Cardiac muscle cell (in vitro differentiated cells and primary cell): ENCODE data around the gene SOWAHC. TPM values are rescaled to one million over a fixed set of nuclear protein-coding genes. Genes with fewer than 3 reads are reported as not detected.

Source experiments
- DNase-seq, 2 donors: peaks; one replicate each; pipeline versions ENCODE4 v3.0.0 to v3.0.0-alpha.2; 2010 to 2017; ENCODE audit warnings: low read depth in 1 of 2, low spot score in 1 of 2
- H3K27ac ChIP-seq: fragments of 200-600 bp; sonication (generic); 2 replicates; pipeline ENCODE4 v1.5.1; 2016
- H3K27me3 ChIP-seq: fragments of 200-600 bp; sonication (generic); 2 replicates; pipeline ENCODE4 v1.6.0; 2016; ENCODE audit warnings: control low read depth
- H3K36me3 ChIP-seq: fragments of 200-600 bp; sonication (generic); 2 replicates; pipeline ENCODE4 v1.5.1; 2016; ENCODE audit warnings: control low read depth
- H3K4me1 ChIP-seq: fragments of 200-600 bp; sonication (generic); 2 replicates; pipeline ENCODE4 v1.8.1; 2017; ENCODE audit warnings: low read depth, mild to moderate bottlenecking, mixed run types
- H3K4me3 ChIP-seq: fragments of 200-600 bp; sonication (generic); 2 replicates; pipeline ENCODE4 v1.5.1; 2016; ENCODE audit warnings: mild to moderate bottlenecking
- H3K9me3 ChIP-seq: fragments of 200-600 bp; sonication (generic); 2 replicates; pipeline ENCODE4 v1.5.1; 2017; ENCODE audit warnings: low read depth, mild to moderate bottlenecking, control low read depth
- CTCF ChIP-seq: IDR thresholded peaks from 2 replicates; pipeline ENCODE4 v1.5.1; 2012; ENCODE audit warnings: low read depth, mild to moderate bottlenecking, low read length
- polyA plus RNA-seq: library from polyadenylated mRNA; unstranded; fragments of >200 nt; fragmentation: Nextera tagmentation; extraction: Ambion mirVana; gene quantifications from 2 replicates; pipeline ENCODE4 v1.2.1, GENCODE V29; 2016
- total RNA-seq: library from RNA; depleted of rRNA; stranded (reverse); fragments of >200 nt; gene quantifications from 2 replicates; pipeline ENCODE4 v1.2.3, GENCODE V29; 2016

Gene SOWAHC
- total and polyA plus RNA-seq, 2 experiments from 2014 or later: 8.5 to 11.7 TPM

DNA sequence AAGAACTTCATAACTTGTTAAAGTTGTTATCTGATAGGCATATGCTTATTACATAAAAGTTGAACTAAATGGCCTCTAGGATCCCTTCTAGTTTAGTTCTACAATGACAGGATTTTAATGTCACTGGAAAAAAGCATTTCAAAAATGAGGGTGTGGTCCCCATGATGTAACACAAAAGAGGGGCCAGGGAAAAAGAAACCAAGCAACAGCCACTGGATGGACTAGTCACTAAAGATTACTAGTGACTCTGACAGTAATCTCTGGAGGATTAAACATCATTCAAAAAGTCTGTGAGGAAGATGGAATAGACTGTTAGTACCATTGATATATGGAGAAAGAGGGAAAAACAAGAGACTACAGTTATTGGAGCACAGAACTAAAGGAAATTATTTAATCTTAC lies 23.0 kb upstream of the SOWAHC start:
- no peak overlapping the region for H3K4me3 ChIP-seq
- DNase-seq: no peak
- no peaks in the 10 kb centered on the region for H3K27me3 ChIP-seq
- H3K27ac ChIP-seq: peak overlapping the region; percentile 39
- H3K9me3 ChIP-seq: no peaks in the 10 kb centered on the region
- no peak for TF ChIP-seq CTCF
- H3K4me1 ChIP-seq: peaks cover 6% of the 10 kb centered on the region
- peaks cover 4% of the 10 kb centered on the region for H3K36me3 ChIP-seq

GRCh38 chr2:109592905-109593304 lies 21.3 kb upstream of the SOWAHC start:
- H3K36me3 ChIP-seq: peaks cover 4% of the 10 kb centered on the region
- peaks cover 6% of the 10 kb centered on the region for H3K4me1 ChIP-seq
- DNase-seq: no peak
- no peaks in the 10 kb centered on the region for H3K9me3 ChIP-seq
- no peak overlapping the region for H3K27ac ChIP-seq
- TF ChIP-seq CTCF: no peak
- H3K4me3 ChIP-seq: no peak overlapping the region
- H3K27me3 ChIP-seq: no peaks in the 10 kb centered on the region

- no peaks in the 10 kb centered on the region for H3K9me3 ChIP-seq
- H3K27me3 ChIP-seq: no peaks in the 10 kb centered on the region
- no peak overlapping the region for H3K4me3 ChIP-seq
- TF ChIP-seq CTCF: no peak
- DNase-seq: no peak
- H3K36me3 ChIP-seq: peaks cover 4% of the 10 kb centered on the region
- peaks cover 6% of the 10 kb centered on the region for H3K4me1 ChIP-seq
- H3K27ac ChIP-seq: no peak overlapping the region
Observed at GRCh38 chr2:109594246-109594885, 19.8 kb upstream of the SOWAHC start.

GRCh38 chr2:109595644-109596043 lies 18.5 kb upstream of the SOWAHC start:
- Histone ChIP-seq H3K4me1 (peaks cover 6% of the 10 kb centered on the region), H3K27ac (no peak overlapping the region), H3K9me3 (no peaks in the 10 kb centered on the region), H3K27me3 (no peaks in the 10 kb centered on the region), H3K36me3 (peaks cover 4% of the 10 kb centered on the region), H3K4me3 (no peak overlapping the region)
- DNase-seq: no peak
- TF ChIP-seq CTCF: no peak

- Histone ChIP-seq H3K4me1 (peaks cover 6% of the 10 kb centered on the region), H3K36me3 (peaks cover 1% of the 10 kb centered on the region), H3K9me3 (no peaks in the 10 kb centered on the region), H3K27ac (peak overlapping the region; percentile 26), H3K4me3 (no peak overlapping the region), H3K27me3 (no peaks in the 10 kb centered on the region)
- no peak for TF ChIP-seq CTCF
- no peak for DNase-seq
Observed at GRCh38 chr2:109597283-109597682, 16.9 kb upstream of the SOWAHC start.
